Loucy (cell line): ENCODE data around the gene ZFYVE21.

ENCODE experiments used
- H2AFZ ChIP-seq: fragments of 200-600 bp; sonication (generic); 2 replicates; pipeline ENCODE4 v1.6.0; 2016; ENCODE audit warnings: antibody characterized with exemption, mild to moderate bottlenecking, low read length, moderate library complexity
- H3F3A ChIP-seq: fragments of 200-600 bp; 2 replicates; pipeline ENCODE4 v1.6.0; 2016; ENCODE audit warnings: antibody characterized with exemption, low read depth, mild to moderate bottlenecking
- H3K27me3 ChIP-seq: fragments of 200-600 bp; sonication (generic); 2 replicates; pipeline ENCODE4 v1.6.1; 2014; ENCODE audit warnings: low read length, mild to moderate bottlenecking; ENCODE audit not compliant: insufficient read depth, poor library complexity, severe bottlenecking
- H3K36me3 ChIP-seq: fragments of 200-600 bp; sonication (generic); 2 replicates; pipeline ENCODE4 v1.6.1; 2016; ENCODE audit warnings: low read length; ENCODE audit not compliant: insufficient read depth
- H3K4me1 ChIP-seq: fragments of 200-600 bp; sonication (generic); 2 replicates; pipeline ENCODE4 v1.5.1; 2014; ENCODE audit warnings: low read length, mild to moderate bottlenecking; ENCODE audit not compliant: insufficient read depth, poor library complexity, severe bottlenecking
- H3K4me2 ChIP-seq: fragments of 200-600 bp; sonication (generic); 2 replicates; pipeline ENCODE4 v1.6.0; 2014; ENCODE audit warnings: antibody characterized with exemption, low read length, low read depth, mild to moderate bottlenecking; ENCODE audit not compliant: poor library complexity, severe bottlenecking
- H3K4me3 ChIP-seq: fragments of 200-600 bp; sonication (generic); 2 replicates; pipeline ENCODE4 v1.5.1; 2014; ENCODE audit warnings: low read length, mild to moderate bottlenecking, mixed read lengths; ENCODE audit not compliant: poor library complexity, severe bottlenecking
- H3K79me2 ChIP-seq: fragments of 200-600 bp; sonication (generic); 2 replicates; pipeline ENCODE4 v1.6.1; 2014; ENCODE audit warnings: low read length; ENCODE audit not compliant: insufficient read depth
- H3K9ac ChIP-seq: fragments of 200-600 bp; sonication (generic); 2 replicates; pipeline ENCODE4 v1.6.0; 2014; ENCODE audit warnings: mild to moderate bottlenecking, low read depth, low read length, moderate library complexity; ENCODE audit not compliant: poor library complexity, severe bottlenecking
- H3K9me2 ChIP-seq: fragments of 200-600 bp; sonication (generic); replicated peaks from 2 replicates; pipeline ENCODE4 v1.6.1; 2016; ENCODE audit warnings: low read depth, low read length, mixed read lengths
- H3K9me3 ChIP-seq: fragments of 200-600 bp; sonication (generic); 2 replicates; pipeline ENCODE4 v1.6.1; 2014; ENCODE audit warnings: mild to moderate bottlenecking, antibody characterized with exemption, low read length, low read depth; ENCODE audit not compliant: insufficient read depth
- H4K20me1 ChIP-seq: fragments of 200-600 bp; sonication (generic); 2 replicates; pipeline ENCODE4 v1.6.0; 2014; ENCODE audit warnings: antibody characterized with exemption, low read length, mild to moderate bottlenecking; ENCODE audit not compliant: insufficient read depth, poor library complexity, severe bottlenecking
- EZH2phosphoT487 ChIP-seq: fragments of 200-600 bp; IDR thresholded peaks from 2 replicates; pipeline ENCODE4 v1.6.1; 2018; ENCODE audit warnings: antibody characterized with exemption, mild to moderate bottlenecking, moderate library complexity, borderline replicate concordance
- TF ChIP-seq, protein P1 (sequence below): fragments of 200-600 bp; sonication (generic); conservative IDR thresholded peaks from 2 replicates; pipeline ENCODE4 v1.5.1; 2014; ENCODE audit warnings: mild to moderate bottlenecking, antibody characterized with exemption, low read length

Gene ZFYVE21

DNA sequence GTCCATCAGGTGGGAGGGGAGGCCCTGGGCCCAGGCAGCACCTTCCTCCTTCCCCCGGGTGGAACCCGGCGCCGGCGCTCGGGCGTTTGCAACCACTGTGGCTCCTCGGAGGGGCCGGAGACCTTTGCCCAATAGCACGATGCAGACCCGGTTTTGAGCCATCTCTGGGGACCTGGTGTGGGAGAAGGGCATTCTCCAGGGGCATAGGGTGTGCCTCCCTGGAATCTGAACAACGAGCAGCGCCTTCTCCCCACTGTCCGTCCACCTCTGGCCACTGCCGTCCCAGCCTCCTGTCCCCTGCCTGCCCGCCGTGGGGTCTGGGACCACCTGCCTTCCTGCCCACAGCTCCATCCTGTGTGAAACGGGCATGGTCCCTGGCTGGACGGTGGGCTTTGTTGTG lies 12.5 kb downstream of the ZFYVE21 start:
- Histone ChIP-seq H3K9ac (no peak overlapping the region), H3F3A (no peaks in the 10 kb centered on the region), H3K9me2 (no peaks in the 10 kb centered on the region), H2AFZ (no peak overlapping the region), H3K4me1 (no peaks in the 10 kb centered on the region), H3K79me2 (no peaks in the 10 kb centered on the region), H3K27me3 (no peaks in the 10 kb centered on the region), H3K9me3 (no peaks in the 10 kb centered on the region), H4K20me1 (no peaks in the 10 kb centered on the region), H3K4me2 (no peak overlapping the region), H3K4me3 (no peak overlapping the region), H3K36me3 (peaks cover 12% of the 10 kb centered on the region; the same call in 1 of the 2 replicates)
- TF ChIP-seq, protein P1, sequence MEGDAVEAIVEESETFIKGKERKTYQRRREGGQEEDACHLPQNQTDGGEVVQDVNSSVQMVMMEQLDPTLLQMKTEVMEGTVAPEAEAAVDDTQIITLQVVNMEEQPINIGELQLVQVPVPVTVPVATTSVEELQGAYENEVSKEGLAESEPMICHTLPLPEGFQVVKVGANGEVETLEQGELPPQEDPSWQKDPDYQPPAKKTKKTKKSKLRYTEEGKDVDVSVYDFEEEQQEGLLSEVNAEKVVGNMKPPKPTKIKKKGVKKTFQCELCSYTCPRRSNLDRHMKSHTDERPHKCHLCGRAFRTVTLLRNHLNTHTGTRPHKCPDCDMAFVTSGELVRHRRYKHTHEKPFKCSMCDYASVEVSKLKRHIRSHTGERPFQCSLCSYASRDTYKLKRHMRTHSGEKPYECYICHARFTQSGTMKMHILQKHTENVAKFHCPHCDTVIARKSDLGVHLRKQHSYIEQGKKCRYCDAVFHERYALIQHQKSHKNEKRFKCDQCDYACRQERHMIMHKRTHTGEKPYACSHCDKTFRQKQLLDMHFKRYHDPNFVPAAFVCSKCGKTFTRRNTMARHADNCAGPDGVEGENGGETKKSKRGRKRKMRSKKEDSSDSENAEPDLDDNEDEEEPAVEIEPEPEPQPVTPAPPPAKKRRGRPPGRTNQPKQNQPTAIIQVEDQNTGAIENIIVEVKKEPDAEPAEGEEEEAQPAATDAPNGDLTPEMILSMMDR: no peak
- TF ChIP-seq EZH2phosphoT487: no peak

DNA sequence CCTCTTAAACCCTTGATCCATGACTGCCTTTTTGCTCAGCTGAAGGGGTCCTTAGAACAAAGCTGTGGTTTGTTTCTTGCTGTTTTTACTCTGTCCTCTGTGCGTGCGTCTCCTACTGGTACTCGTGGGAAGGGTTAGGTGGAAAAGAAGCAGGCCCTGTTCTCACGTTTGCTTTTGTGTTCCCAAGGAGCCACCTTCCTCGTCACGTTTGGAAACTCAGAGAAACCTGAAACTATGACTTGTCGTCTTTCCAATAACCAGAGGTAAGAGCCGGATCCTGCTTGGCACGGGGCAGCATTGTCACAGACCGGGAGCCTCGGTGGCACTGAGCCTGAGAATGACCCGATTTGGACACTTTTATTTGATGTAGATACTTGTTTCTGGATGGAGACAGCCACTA lies 13.1 kb downstream of the ZFYVE21 start:
- Histone ChIP-seq H2AFZ (no peak overlapping the region), H3K79me2 (no peaks in the 10 kb centered on the region), H3F3A (no peaks in the 10 kb centered on the region), H4K20me1 (no peaks in the 10 kb centered on the region), H3K4me2 (no peak overlapping the region), H3K27me3 (no peaks in the 10 kb centered on the region), H3K9ac (no peak overlapping the region), H3K9me2 (no peaks in the 10 kb centered on the region), H3K36me3 (peaks cover 12% of the 10 kb centered on the region; the same call in 1 of the 2 replicates), H3K4me1 (no peaks in the 10 kb centered on the region), H3K4me3 (no peak overlapping the region), H3K9me3 (no peaks in the 10 kb centered on the region)
- TF ChIP-seq, protein P1: no peak
- TF ChIP-seq EZH2phosphoT487: no peak

GRCh38 chr14:103729496-103730448 lies 14.2 kb downstream of the ZFYVE21 start:
- no peak overlapping the region for H3K4me3 ChIP-seq
- no peaks in the 10 kb centered on the region for H3K9me3 ChIP-seq
- TF ChIP-seq EZH2phosphoT487: no peak
- TF ChIP-seq, protein P1: no peak
- no peak overlapping the region for H3K9ac ChIP-seq
- no peaks in the 10 kb centered on the region for H4K20me1 ChIP-seq
- H3K4me1 ChIP-seq: no peaks in the 10 kb centered on the region
- no peaks in the 10 kb centered on the region for H3K9me2 ChIP-seq
- no peak overlapping the region for H3K4me2 ChIP-seq
- no peaks in the 10 kb centered on the region for H3F3A ChIP-seq
- no peaks in the 10 kb centered on the region for H3K27me3 ChIP-seq
- H3K36me3 ChIP-seq: peaks cover 15% of the 10 kb centered on the region; the same call in 1 of the 2 replicates
- no peaks in the 10 kb centered on the region for H3K79me2 ChIP-seq
- H2AFZ ChIP-seq: no peak overlapping the region
